Measurements from ENCODE around the gene IMPG2. TPM values are rescaled to one million over a fixed set of nuclear protein-coding genes. Genes with fewer than 3 reads are reported as not detected.

The IMPG2 gene
- total RNA-seq, 1 experiment from 2014 or later, result 0.04 TPM

GRCh38 chr3:101362406-101362805 lies 42.0 kb upstream of the IMPG2 start:
- H3K4me3 Mint-ChIP-seq, result no peak overlapping the region
- no peak overlapping the region for H2BK5ac ChIP-seq (ENCODE audit: insufficient read length, low read length)
- H3K27me3 Mint-ChIP-seq (ENCODE audit: low read depth), result no peaks in the 10 kb centered on the region
- TF ChIP-seq CTCF (conservative IDR thresholded peaks at IDR 0.05), result no peak
- no peak overlapping the region for H3K4ac ChIP-seq (ENCODE audit: low read depth, low read length)
- H3K4me1 Mint-ChIP-seq, result no peaks in the 10 kb centered on the region
- H3T11ph ChIP-seq (ENCODE audit: low read length), result no peak overlapping the region
- H3K9me3 ChIP-seq (ENCODE audit: control insufficient read depth, low read depth, low read length), result no peaks in the 10 kb centered on the region
- no peak overlapping the region for H3K56ac ChIP-seq (ENCODE audit: insufficient read length, low read depth, low read length)
- H2AFZ ChIP-seq (ENCODE audit: low read length), result no peak overlapping the region
- no peak overlapping the region for H2BK120ac ChIP-seq (ENCODE audit: low read depth, low read length, poor library complexity, severe bottlenecking)
- no peaks in the 10 kb centered on the region for H3K4me1 ChIP-seq (ENCODE audit: insufficient read depth, low read length)
- DNase-seq, result no peak
- H3K18ac ChIP-seq (ENCODE audit: insufficient read length, low read depth, low read length), result no peak overlapping the region
- H3K14ac ChIP-seq (ENCODE audit: insufficient read depth, low read length), result no peak overlapping the region
- H4K8ac ChIP-seq (replicated peaks; ENCODE audit: insufficient read length, low read depth, low read length), result no peak overlapping the region
- no peak overlapping the region for H2BK12ac ChIP-seq (ENCODE audit: insufficient read length, low read depth, low read length)
- H2BK15ac ChIP-seq (ENCODE audit: low read depth, low read length), result no peak overlapping the region
- H2BK20ac ChIP-seq (ENCODE audit: low read depth, low read length, poor library complexity, severe bottlenecking), result no peak overlapping the region
- no peak overlapping the region for H4K91ac ChIP-seq (ENCODE audit: insufficient read length, low read depth, low read length)
- no peak overlapping the region for H4K5ac ChIP-seq (ENCODE audit: insufficient read length, low read depth, low read length)
- H2AK5ac ChIP-seq (ENCODE audit: insufficient read length, low read length), result no peak overlapping the region
- no peaks in the 10 kb centered on the region for H3K79me2 ChIP-seq (ENCODE audit: insufficient read depth, low read length)
- no peak overlapping the region for H3K27ac Mint-ChIP-seq
- peaks cover 0 to 2% (median 0%) of the 10 kb centered on the region in 3 experiments; a peak in 3 of 7 replicates for H3K36me3 Mint-ChIP-seq (ENCODE audit: insufficient read depth in 1 of 3, low read depth in 3 of 3)
- H3K79me1 ChIP-seq (ENCODE audit: insufficient read depth, low read depth, low read length, poor library complexity, severe bottlenecking), result no peaks in the 10 kb centered on the region
- H3K9me3 Mint-ChIP-seq, result no peaks in the 10 kb centered on the region; a peak in 2 of 5 replicates
- H3K23ac ChIP-seq (ENCODE audit: insufficient read length, low read depth, low read length), result no peak overlapping the region
- H3K9ac ChIP-seq (ENCODE audit: extremely low read depth, insufficient read length, low read length), result no peak overlapping the region
- H3K4me2 ChIP-seq (ENCODE audit: insufficient read depth, insufficient read length, low read length), result no peak overlapping the region
- no CpG with 5 or more reads among the region's 2 CpGs for WGBS (ENCODE audit: extremely low coverage, insufficient read length, low lambda C conversion rate)
- no peak overlapping the region for H3K27ac ChIP-seq (ENCODE audit: insufficient read length, low read depth, low read length)
- no peaks in the 10 kb centered on the region for H3K23me2 ChIP-seq (ENCODE audit: insufficient read length, low read depth, low read length, poor library complexity, severe bottlenecking)
- H3K27me3 ChIP-seq (ENCODE audit: insufficient read depth, low read length), result no peaks in the 10 kb centered on the region
- no peaks in the 10 kb centered on the region for H4K20me1 ChIP-seq (ENCODE audit: control insufficient read depth, insufficient read depth, insufficient read length)

Data from H9 (cell line).